Measurements from ENCODE around the gene PADI4.

The PADI4 gene

DNA sequence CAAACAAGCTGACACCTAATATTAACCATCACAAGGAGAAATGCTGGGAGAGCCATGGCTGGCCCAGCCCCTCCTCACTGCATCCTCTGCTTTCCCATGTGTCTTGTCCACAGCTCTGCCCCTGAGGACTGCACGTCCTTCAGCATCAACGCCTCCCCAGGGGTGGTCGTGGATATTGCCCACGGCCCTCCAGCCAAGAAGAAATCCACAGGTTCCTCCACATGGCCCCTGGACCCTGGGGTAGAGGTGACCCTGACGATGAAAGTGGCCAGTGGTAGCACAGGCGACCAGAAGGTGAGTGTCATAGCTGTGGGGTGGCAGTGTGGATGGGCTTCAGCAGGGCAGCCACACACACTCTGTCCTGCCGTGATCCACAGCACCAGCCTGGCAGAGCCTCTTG, 22.9 kb downstream of the PADI4 start:
- Histone ChIP-seq H3K27me3 (ENCODE audit: low read depth, low read length) (0 out of 2 replicates have a peak, but pooled peaks cover 4% of the 10 kb centered on the region), H3K4me2 (ENCODE audit: low read length) (no peak overlapping the region), H3K36me3 (replicated peaks; ENCODE audit: low read depth, low read length) (no peaks in the 10 kb centered on the region), H2AFZ (ENCODE audit: low read depth, low read length) (no peak overlapping the region), H3K79me2 (ENCODE audit: low read length) (no peaks in the 10 kb centered on the region), H3K9ac (ENCODE audit: low read length) (no peak overlapping the region), H3K9me3 (ENCODE audit: insufficient read depth, low read length) (no peaks in the 10 kb centered on the region), H3K4me3 (ENCODE audit: low read length) (no peak overlapping the region), H4K20me1 (ENCODE audit: insufficient read depth, low read length) (no peaks in the 10 kb centered on the region), H3K27ac (ENCODE audit: low read length) (no peak overlapping the region), H3K4me1 (ENCODE audit: low read length) (no peaks in the 10 kb centered on the region)
- no peak for TF ChIP-seq CTCF (IDR thresholded peaks at IDR 0.05; ENCODE audit: low read depth, low read length)
- TF ChIP-seq EZH2phosphoT487 (IDR thresholded peaks at IDR 0.05; ENCODE audit: low read depth), result no peak

DNA sequence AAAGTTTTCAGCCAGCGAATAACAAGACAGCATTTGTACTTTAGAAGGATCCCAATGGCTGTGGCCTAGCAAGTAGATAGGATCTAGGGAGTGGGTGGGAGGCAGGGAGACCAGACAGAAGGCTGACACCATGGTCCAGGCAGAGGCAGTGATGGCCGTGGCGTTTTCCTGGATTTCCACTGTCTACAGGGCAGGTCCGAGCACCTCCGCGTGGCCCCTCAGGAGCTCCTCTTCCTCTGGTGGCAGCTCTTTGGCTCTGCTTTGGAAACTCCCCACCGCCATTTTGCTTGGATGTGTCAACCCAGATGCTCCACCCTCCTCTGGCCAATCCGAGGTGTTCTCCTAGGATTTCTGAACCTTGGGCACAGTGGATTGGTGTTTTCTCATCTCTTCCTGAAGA, 25.1 kb downstream of the PADI4 start:
- no peak overlapping the region for H3K27ac ChIP-seq (ENCODE audit: low read length)
- no peaks in the 10 kb centered on the region for H3K9me3 ChIP-seq (ENCODE audit: insufficient read depth, low read length)
- no peak overlapping the region for H3K4me2 ChIP-seq (ENCODE audit: low read length)
- no peaks in the 10 kb centered on the region for H3K4me1 ChIP-seq (ENCODE audit: low read length)
- no peak overlapping the region for H3K9ac ChIP-seq (ENCODE audit: low read length)
- no peak overlapping the region for H2AFZ ChIP-seq (ENCODE audit: low read depth, low read length)
- H3K27me3 ChIP-seq (ENCODE audit: low read depth, low read length), result peaks cover 7% of the 10 kb centered on the region; the same call in 1 of the 2 replicates
- no peak for TF ChIP-seq CTCF (IDR thresholded peaks at IDR 0.05; ENCODE audit: low read depth, low read length)
- TF ChIP-seq EZH2phosphoT487 (IDR thresholded peaks at IDR 0.05; ENCODE audit: low read depth), result no peak
- no peaks in the 10 kb centered on the region for H4K20me1 ChIP-seq (ENCODE audit: insufficient read depth, low read length)
- no peaks in the 10 kb centered on the region for H3K79me2 ChIP-seq (ENCODE audit: low read length)
- H3K36me3 ChIP-seq (replicated peaks; ENCODE audit: low read depth, low read length), result no peaks in the 10 kb centered on the region
- no peak overlapping the region for H3K4me3 ChIP-seq (ENCODE audit: low read length)

- Histone ChIP-seq H3K4me3 (ENCODE audit: low read length) (no peak overlapping the region), H3K79me2 (ENCODE audit: low read length) (no peaks in the 10 kb centered on the region), H3K9me3 (ENCODE audit: insufficient read depth, low read length) (no peaks in the 10 kb centered on the region), H3K4me2 (ENCODE audit: low read length) (no peak overlapping the region), H3K27me3 (ENCODE audit: low read depth, low read length) (peaks cover 3% of the 10 kb centered on the region; the same call in 1 of the 2 replicates), H3K4me1 (ENCODE audit: low read length) (no peaks in the 10 kb centered on the region), H3K27ac (ENCODE audit: low read length) (no peak overlapping the region), H3K9ac (ENCODE audit: low read length) (no peak overlapping the region), H4K20me1 (ENCODE audit: insufficient read depth, low read length) (no peaks in the 10 kb centered on the region), H3K36me3 (replicated peaks; ENCODE audit: low read depth, low read length) (no peaks in the 10 kb centered on the region), H2AFZ (ENCODE audit: low read depth, low read length) (no peak overlapping the region)
- TF ChIP-seq CTCF (IDR thresholded peaks at IDR 0.05; ENCODE audit: low read depth, low read length), result peak; percentile 79
- no peak for TF ChIP-seq EZH2phosphoT487 (IDR thresholded peaks at IDR 0.05; ENCODE audit: low read depth)
Measured at GRCh38 chr1:17335821-17336710, 28.1 kb downstream of the PADI4 start.

DNA sequence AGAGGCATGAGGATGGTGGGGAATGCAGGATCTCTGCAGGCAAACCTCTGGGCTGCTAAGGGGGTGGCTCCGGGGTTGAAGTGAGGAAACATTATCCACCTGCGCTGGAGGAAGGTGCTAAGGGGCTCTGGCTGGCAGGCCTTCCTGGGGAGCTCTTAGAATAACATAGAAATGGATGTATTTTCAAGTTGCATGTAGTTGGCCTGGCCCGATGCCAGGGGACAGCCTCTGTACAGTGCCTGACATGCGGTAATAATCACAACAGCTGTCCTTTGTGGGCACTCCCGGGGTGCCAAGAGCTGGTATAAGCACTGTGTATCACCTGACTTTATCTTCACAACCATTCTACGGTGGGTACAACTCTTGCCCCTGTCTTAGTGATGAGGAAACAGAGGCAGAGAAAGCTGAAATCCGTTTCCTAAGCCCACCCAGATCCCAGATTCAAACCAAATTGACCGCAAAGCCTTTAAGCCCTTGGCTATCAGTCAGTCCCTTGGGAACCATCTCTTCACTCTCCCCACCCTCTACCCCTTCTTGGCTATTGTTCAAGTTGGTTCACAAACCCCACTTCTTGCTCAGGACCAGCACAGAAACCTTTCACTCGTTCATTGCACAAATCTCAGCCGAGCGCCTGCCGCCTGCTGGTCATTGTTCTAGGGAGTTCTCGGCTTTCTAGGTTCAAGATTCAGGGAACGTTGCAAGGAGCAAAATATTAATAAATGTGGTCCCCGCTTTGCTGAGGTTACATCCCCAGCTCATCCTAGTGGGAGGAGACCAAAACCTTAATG, 30.9 kb downstream of the PADI4 start:
- Histone ChIP-seq H3K27ac (ENCODE audit: low read length) (no peak overlapping the region), H3K4me1 (ENCODE audit: low read length) (no peaks in the 10 kb centered on the region), H3K4me2 (ENCODE audit: low read length) (no peak overlapping the region), H3K79me2 (ENCODE audit: low read length) (no peaks in the 10 kb centered on the region), H3K9ac (ENCODE audit: low read length) (no peak overlapping the region), H4K20me1 (ENCODE audit: insufficient read depth, low read length) (no peaks in the 10 kb centered on the region), H2AFZ (ENCODE audit: low read depth, low read length) (no peak overlapping the region), H3K4me3 (ENCODE audit: low read length) (no peak overlapping the region), H3K9me3 (ENCODE audit: insufficient read depth, low read length) (no peaks in the 10 kb centered on the region), H3K27me3 (ENCODE audit: low read depth, low read length) (peaks cover 3% of the 10 kb centered on the region; the same call in 1 of the 2 replicates), H3K36me3 (replicated peaks; ENCODE audit: low read depth, low read length) (no peaks in the 10 kb centered on the region)
- no peak for TF ChIP-seq EZH2phosphoT487 (IDR thresholded peaks at IDR 0.05; ENCODE audit: low read depth)
- TF ChIP-seq CTCF (IDR thresholded peaks at IDR 0.05; ENCODE audit: low read depth, low read length), result no peak
